ENCODE results near the gene MICALL2. TPM values are rescaled to one million over a fixed set of nuclear protein-coding genes. Genes with fewer than 3 reads are reported as not detected.

Gene MICALL2
- total RNA-seq, 1 donor from 2014 or later = 8.3 TPM

- H3K27me3 ChIP-seq (ENCODE audit: low read depth) = peaks cover 88% of the 10 kb centered on the region
- no peak overlapping the region for H3K27ac ChIP-seq (replicated peaks)
- DNase-seq = no peak
- H3K4me1 ChIP-seq = peaks cover 8% of the 10 kb centered on the region
- no peak overlapping the region for H3K4me3 ChIP-seq
- TF ChIP-seq CTCF (IDR thresholded peaks at IDR 0.05; ENCODE audit: borderline replicate concordance) = no peak
- H3K9me3 ChIP-seq (replicated peaks) = no peaks in the 10 kb centered on the region
- intact Hi-C loops (cut with micrococcal nuclease) = no loop called here
- no peaks in the 10 kb centered on the region for H3K36me3 ChIP-seq
Observed at GRCh38 chr7:1415389-1415990, 43.8 kb downstream of the MICALL2 start.

- peaks cover 8% of the 10 kb centered on the region for H3K4me1 ChIP-seq
- no peaks in the 10 kb centered on the region for H3K36me3 ChIP-seq
- no peaks in the 10 kb centered on the region for H3K9me3 ChIP-seq (replicated peaks)
- no peak overlapping the region for H3K4me3 ChIP-seq
- peaks cover 88% of the 10 kb centered on the region for H3K27me3 ChIP-seq (ENCODE audit: low read depth)
- TF ChIP-seq CTCF (IDR thresholded peaks at IDR 0.05; ENCODE audit: borderline replicate concordance) = no peak
- no peak overlapping the region for H3K27ac ChIP-seq (replicated peaks)
- intact Hi-C loops (cut with micrococcal nuclease) = no loop called here
- no peak for DNase-seq
Observed at GRCh38 chr7:1413936-1414639, 45.2 kb downstream of the MICALL2 start.

- no peaks in the 10 kb centered on the region for H3K9me3 ChIP-seq (replicated peaks)
- peak overlapping the region; percentile 17 for H3K4me3 ChIP-seq
- peak; percentile 79 for TF ChIP-seq CTCF (IDR thresholded peaks at IDR 0.05; ENCODE audit: borderline replicate concordance)
- intact Hi-C loops (cut with micrococcal nuclease) = no loop called here
- peaks cover 88% of the 10 kb centered on the region for H3K27me3 ChIP-seq (ENCODE audit: low read depth)
- H3K27ac ChIP-seq (replicated peaks) = no peak overlapping the region
- H3K36me3 ChIP-seq = no peaks in the 10 kb centered on the region
- H3K4me1 ChIP-seq = peaks cover 8% of the 10 kb centered on the region
- DNase-seq = peak; percentile 77
Observed at GRCh38 chr7:1412322-1413261, 46.7 kb downstream of the MICALL2 start.

- H3K4me3 ChIP-seq = no peak overlapping the region
- peaks cover 89% of the 10 kb centered on the region for H3K27me3 ChIP-seq (ENCODE audit: low read depth)
- no peak for TF ChIP-seq CTCF (IDR thresholded peaks at IDR 0.05; ENCODE audit: borderline replicate concordance)
- H3K9me3 ChIP-seq (replicated peaks) = no peaks in the 10 kb centered on the region
- no peak for DNase-seq
- H3K27ac ChIP-seq (replicated peaks) = no peak overlapping the region
- H3K4me1 ChIP-seq = peaks cover 8% of the 10 kb centered on the region
- no peaks in the 10 kb centered on the region for H3K36me3 ChIP-seq
- intact Hi-C loops (cut with micrococcal nuclease) = no loop called here
Observed at GRCh38 chr7:1411414-1411813, 47.9 kb downstream of the MICALL2 start.

- H3K4me3 ChIP-seq = no peak overlapping the region
- H3K4me1 ChIP-seq = peaks cover 8% of the 10 kb centered on the region
- H3K27ac ChIP-seq (replicated peaks) = no peak overlapping the region
- TF ChIP-seq CTCF (IDR thresholded peaks at IDR 0.05; ENCODE audit: borderline replicate concordance) = no peak
- H3K36me3 ChIP-seq = no peaks in the 10 kb centered on the region
- peaks cover 90% of the 10 kb centered on the region for H3K27me3 ChIP-seq (ENCODE audit: low read depth)
- no peak for DNase-seq
- intact Hi-C loops (cut with micrococcal nuclease) = no loop called here
- no peaks in the 10 kb centered on the region for H3K9me3 ChIP-seq (replicated peaks)
Observed at GRCh38 chr7:1410992-1411391, 48.3 kb downstream of the MICALL2 start.
